Activated CD4-positive, alpha-beta T cell treated with anti-CD3 and anti-CD28 coated beads, Interleukin-2, amount 10 ng/mL, durations not matched to agents 7 days and 5 days (primary cell): Measurements from ENCODE around the gene ETV6. TPM values are rescaled to one million over a fixed set of nuclear protein-coding genes. Genes with fewer than 3 reads are reported as not detected.
"Not testable (repeated sequence)": the region's sequence is repeated elsewhere in the genome, so short reads cannot be mapped to it uniquely, and the experiment has no call there.

Experiments used
- CTCF ChIA-PET: fragments of 350-600 bp; sonication (Branson Sonifier 250); formaldehyde crosslinking; loops from one replicate; lab custom pipeline; 2021; ENCODE audit warnings: antibody characterized with exemption; lab: Charles Lee
- POLR2A ChIA-PET: fragments of 350-600 bp; sonication (Branson Sonifier 250); formaldehyde crosslinking; loops from one replicate; lab custom pipeline; 2021; ENCODE audit warnings: antibody characterized with exemption; lab: Charles Lee
- DNase-seq: peaks from one replicate; pipeline ENCODE4 v3.0.0-alpha.2; 2020
- H3K27ac Mint-ChIP-seq: one replicate; pipeline ENCODE4 v1.8.0; 2021; ENCODE audit warnings: mild to moderate bottlenecking, moderate library complexity, mixed read lengths
- H3K27me3 Mint-ChIP-seq: one replicate; pipeline ENCODE4 v1.8.0; 2021; ENCODE audit warnings: mixed read lengths
- H3K36me3 Mint-ChIP-seq: one replicate; pipeline ENCODE4 v1.8.0; 2021; ENCODE audit warnings: low read depth, mixed read lengths
- H3K4me1 Mint-ChIP-seq: one replicate; pipeline ENCODE4 v1.8.0; 2021; ENCODE audit warnings: mixed read lengths
- H3K4me3 Mint-ChIP-seq: one replicate; pipeline ENCODE4 v1.8.0; 2021; ENCODE audit warnings: mild to moderate bottlenecking, moderate library complexity, mixed read lengths
- H3K9me3 Mint-ChIP-seq: one replicate; pipeline ENCODE4 v1.8.0; 2021; ENCODE audit warnings: mixed read lengths
- total RNA-seq, 2 experiments: library from RNA; stranded (reverse); gene quantifications; one replicate each; pipeline ENCODE4 v1.2.3, GENCODE V29; 2021

Gene ETV6
- total RNA-seq, 2 experiments from 2014 or later, result 34.2 to 36.6 TPM

GRCh38 chr12:11901701-11902524 is 252.4 kb downstream of the ETV6 start:
- Mint-ChIP-seq H3K4me1 (peaks cover 51% of the 10 kb centered on the region), H3K27ac (peak overlapping the region; percentile 63), H3K36me3 (peaks cover 8% of the 10 kb centered on the region), H3K4me3 (peak overlapping the region; percentile 14), H3K27me3 (no peaks in the 10 kb centered on the region), H3K9me3 (peaks cover 11% of the 10 kb centered on the region)
- POLR2A ChIA-PET, result no interaction called here
- CTCF ChIA-PET, result interaction anchor here (0.6 kb wide), 1 partner anchor 105 kb away, joined by 3 read pairs; no protein-coding TSS in a partner anchor
- DNase-seq, result no peak

- peaks cover 6% of the 10 kb centered on the region for H3K36me3 Mint-ChIP-seq
- H3K4me3 Mint-ChIP-seq, result peak overlapping the region; percentile 14
- CTCF ChIA-PET, result interaction anchor here (0.6 kb wide), 1 partner anchor 104 kb away, joined by 3 read pairs; no protein-coding TSS in a partner anchor
- no peak for DNase-seq
- POLR2A ChIA-PET, result no interaction called here
- H3K27ac Mint-ChIP-seq, result peak overlapping the region; percentile 63
- H3K9me3 Mint-ChIP-seq, result peaks cover 14% of the 10 kb centered on the region
- peaks cover 49% of the 10 kb centered on the region for H3K4me1 Mint-ChIP-seq
- no peaks in the 10 kb centered on the region for H3K27me3 Mint-ChIP-seq
Observed at GRCh38 chr12:11902525-11902875, 253.0 kb downstream of the ETV6 start.

GRCh38 chr12:11904124-11904523 is 254.7 kb downstream of the ETV6 start:
- no peak for DNase-seq
- Mint-ChIP-seq H3K4me3 (no peak overlapping the region), H3K27ac (no peak overlapping the region), H3K36me3 (peaks cover 11% of the 10 kb centered on the region), H3K9me3 (peaks cover 26% of the 10 kb centered on the region), H3K4me1 (peaks cover 48% of the 10 kb centered on the region), H3K27me3 (peaks cover 2% of the 10 kb centered on the region)
- ChIA-PET POLR2A (no interaction called here), CTCF (no interaction called here)

GRCh38 chr12:11905534-11905933 is 256.1 kb downstream of the ETV6 start:
- Mint-ChIP-seq H3K27ac (no peak overlapping the region), H3K4me1 (peaks cover 42% of the 10 kb centered on the region)
- CTCF ChIA-PET, result interaction anchor here (0.8 to 1.3 kb wide), 3 partner anchors 13 to 128 kb away, joined by 3 read pairs; no protein-coding TSS in a partner anchor

GRCh38 chr12:11906286-11906935 is 256.9 kb downstream of the ETV6 start:
- Mint-ChIP-seq H3K27me3 (peaks cover 3% of the 10 kb centered on the region), H3K36me3 (peaks cover 12% of the 10 kb centered on the region), H3K4me1 (peaks cover 39% of the 10 kb centered on the region), H3K4me3 (no peak overlapping the region), H3K9me3 (peaks cover 32% of the 10 kb centered on the region), H3K27ac (peak overlapping the region; percentile 47)
- ChIA-PET CTCF (interaction anchor here (0.8 to 1.3 kb wide), 3 partner anchors 12 to 127 kb away, joined by 3 read pairs; no protein-coding TSS in a partner anchor), POLR2A (no interaction called here)
- DNase-seq, result no peak

More at GRCh38 chr12:11905534-11905933, 256.1 kb downstream of the ETV6 start:
- no peak for DNase-seq
- Mint-ChIP-seq H3K4me3 (no peak overlapping the region), H3K27me3 (peaks cover 3% of the 10 kb centered on the region), H3K36me3 (peaks cover 12% of the 10 kb centered on the region), H3K9me3 (peaks cover 32% of the 10 kb centered on the region)
- POLR2A ChIA-PET, result no interaction called here

- CTCF ChIA-PET, result interaction anchor here (1.0 kb wide), 1 partner anchor 15 kb away, joined by 3 read pairs; no protein-coding TSS in a partner anchor
- Mint-ChIP-seq H3K4me1 (peaks cover 28% of the 10 kb centered on the region), H3K9me3 (peaks cover 36% of the 10 kb centered on the region), H3K36me3 (peaks cover 12% of the 10 kb centered on the region), H3K4me3 (no peak overlapping the region), H3K27me3 (peaks cover 7% of the 10 kb centered on the region), H3K27ac (no peak overlapping the region)
- DNase-seq, result no peak
- POLR2A ChIA-PET, result no interaction called here
Observed at GRCh38 chr12:11907625-11908024, 258.2 kb downstream of the ETV6 start.

GRCh38 chr12:11909406-11909805 is 259.9 kb downstream of the ETV6 start:
- H3K36me3 Mint-ChIP-seq, result peaks cover 12% of the 10 kb centered on the region
- DNase-seq, H3K27ac Mint-ChIP-seq, POLR2A ChIA-PET, H3K4me3 Mint-ChIP-seq, H3K27me3 Mint-ChIP-seq: not testable (repeated sequence)
- CTCF ChIA-PET, result interaction anchor here (1.1 kb wide), 1 partner anchor 11 kb away, joined by 3 read pairs; no protein-coding TSS in a partner anchor
- peaks cover 16% of the 10 kb centered on the region for H3K4me1 Mint-ChIP-seq
- H3K9me3 Mint-ChIP-seq, result peaks cover 36% of the 10 kb centered on the region

GRCh38 chr12:11916113-11916512 is 266.6 kb downstream of the ETV6 start:
- POLR2A ChIA-PET, result no interaction called here
- H3K4me1 Mint-ChIP-seq, result no peaks in the 10 kb centered on the region
- H3K36me3 Mint-ChIP-seq, result no peaks in the 10 kb centered on the region
- H3K9me3 Mint-ChIP-seq, result peaks cover 12% of the 10 kb centered on the region
- peaks cover 12% of the 10 kb centered on the region for H3K27me3 Mint-ChIP-seq
- no peak overlapping the region for H3K27ac Mint-ChIP-seq
- CTCF ChIA-PET, result interaction anchor here (1.1 to 1.2 kb wide), 2 partner anchors 12 to 144 kb away, joined by 3 to 4 read pairs; no protein-coding TSS in a partner anchor
- no peak overlapping the region for H3K4me3 Mint-ChIP-seq
- DNase-seq, result no peak

GRCh38 chr12:11916771-11917170 is 267.3 kb downstream of the ETV6 start:
- CTCF ChIA-PET, result no interaction called here
- H3K4me1 Mint-ChIP-seq, result no peaks in the 10 kb centered on the region
- POLR2A ChIA-PET, result interaction anchor here (0.6 kb wide), 1 partner anchor 16 kb away, joined by 4 read pairs; no protein-coding TSS in a partner anchor
- no peak for DNase-seq
- H3K9me3 Mint-ChIP-seq, result peaks cover 11% of the 10 kb centered on the region
- H3K27ac Mint-ChIP-seq, result no peak overlapping the region
- no peaks in the 10 kb centered on the region for H3K36me3 Mint-ChIP-seq
- peaks cover 13% of the 10 kb centered on the region for H3K27me3 Mint-ChIP-seq
- H3K4me3 Mint-ChIP-seq, result no peak overlapping the region

- no peak overlapping the region for H3K27ac Mint-ChIP-seq
- POLR2A ChIA-PET, result no interaction called here
- no peak overlapping the region for H3K4me3 Mint-ChIP-seq
- no peak for DNase-seq
- peaks cover 8% of the 10 kb centered on the region for H3K9me3 Mint-ChIP-seq
- CTCF ChIA-PET, result interaction anchor here (1.3 to 1.5 kb wide), 2 partner anchors 10 to 116 kb away, joined by 3 read pairs; no protein-coding TSS in a partner anchor
- H3K36me3 Mint-ChIP-seq, result no peaks in the 10 kb centered on the region
- peaks cover 11% of the 10 kb centered on the region for H3K27me3 Mint-ChIP-seq
- H3K4me1 Mint-ChIP-seq, result peaks cover 3% of the 10 kb centered on the region
Observed at GRCh38 chr12:11917501-11917900, 268.0 kb downstream of the ETV6 start.

- H3K4me1 Mint-ChIP-seq, result peaks cover 11% of the 10 kb centered on the region
- DNase-seq, result no peak
- peaks cover 12% of the 10 kb centered on the region for H3K27me3 Mint-ChIP-seq
- H3K4me3 Mint-ChIP-seq, result no peak overlapping the region
- POLR2A ChIA-PET, result no interaction called here
- H3K27ac Mint-ChIP-seq, result no peak overlapping the region
- H3K36me3 Mint-ChIP-seq, result peaks cover 2% of the 10 kb centered on the region
- CTCF ChIA-PET, result interaction anchor here (0.7 to 1.6 kb wide), 2 partner anchors 9 to 11 kb away, joined by 3 to 4 read pairs; no protein-coding TSS in a partner anchor
- H3K9me3 Mint-ChIP-seq, result peaks cover 6% of the 10 kb centered on the region
Observed at GRCh38 chr12:11920231-11920630, 270.8 kb downstream of the ETV6 start.

- no peak overlapping the region for H3K4me3 Mint-ChIP-seq
- H3K27ac Mint-ChIP-seq, result no peak overlapping the region
- no peak for DNase-seq
- CTCF ChIA-PET, result interaction anchor here (1.2 to 1.7 kb wide), 2 partner anchors 14 to 111 kb away, joined by 3 to 4 read pairs; no protein-coding TSS in a partner anchor
- H3K27me3 Mint-ChIP-seq, result peaks cover 12% of the 10 kb centered on the region
- H3K4me1 Mint-ChIP-seq, result peaks cover 11% of the 10 kb centered on the region
- peaks cover 6% of the 10 kb centered on the region for H3K9me3 Mint-ChIP-seq
- POLR2A ChIA-PET, result no interaction called here
- peaks cover 2% of the 10 kb centered on the region for H3K36me3 Mint-ChIP-seq
Observed at GRCh38 chr12:11922361-11922760, 272.9 kb downstream of the ETV6 start.
